ENCODE results near the gene CDH22.

Gene CDH22

DNA sequence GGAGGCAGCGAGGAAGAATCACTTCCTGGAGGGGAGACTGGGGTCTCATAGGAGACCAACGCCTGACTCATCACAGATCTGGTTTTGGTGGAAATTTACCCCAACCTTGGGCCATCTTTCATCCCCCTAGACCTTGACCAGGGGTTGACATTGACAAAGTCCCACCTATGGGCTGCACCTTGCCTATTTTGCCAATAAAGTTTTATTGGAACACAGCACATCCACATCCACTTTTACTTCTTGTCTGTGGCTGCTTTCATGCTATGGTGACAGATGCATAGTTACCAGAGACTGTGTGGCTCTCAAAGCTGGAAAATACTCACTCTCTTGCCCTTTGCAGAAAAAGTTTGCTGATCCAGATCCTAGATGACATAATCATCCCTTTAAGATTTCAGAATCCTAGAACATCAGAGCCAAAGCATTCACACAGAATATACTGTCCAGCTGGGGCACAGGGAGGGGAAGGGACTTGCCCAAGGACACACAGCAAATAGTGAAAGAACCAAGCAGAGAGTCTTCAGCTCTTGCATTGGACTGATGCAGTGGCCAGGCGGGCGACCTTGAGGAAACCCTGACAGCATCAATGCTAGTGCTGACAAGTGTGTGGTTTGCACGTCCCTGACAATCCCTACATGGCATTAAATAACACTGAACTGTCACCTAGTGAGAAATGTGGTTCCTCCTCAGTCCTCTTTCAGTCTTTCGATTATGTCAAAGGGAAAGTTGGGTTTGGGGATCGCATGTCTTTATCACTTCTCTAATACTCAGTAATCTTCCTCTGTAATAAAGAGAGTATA, 149.0 kb downstream of the CDH22 start:
- no peak for DNase-seq

DNA sequence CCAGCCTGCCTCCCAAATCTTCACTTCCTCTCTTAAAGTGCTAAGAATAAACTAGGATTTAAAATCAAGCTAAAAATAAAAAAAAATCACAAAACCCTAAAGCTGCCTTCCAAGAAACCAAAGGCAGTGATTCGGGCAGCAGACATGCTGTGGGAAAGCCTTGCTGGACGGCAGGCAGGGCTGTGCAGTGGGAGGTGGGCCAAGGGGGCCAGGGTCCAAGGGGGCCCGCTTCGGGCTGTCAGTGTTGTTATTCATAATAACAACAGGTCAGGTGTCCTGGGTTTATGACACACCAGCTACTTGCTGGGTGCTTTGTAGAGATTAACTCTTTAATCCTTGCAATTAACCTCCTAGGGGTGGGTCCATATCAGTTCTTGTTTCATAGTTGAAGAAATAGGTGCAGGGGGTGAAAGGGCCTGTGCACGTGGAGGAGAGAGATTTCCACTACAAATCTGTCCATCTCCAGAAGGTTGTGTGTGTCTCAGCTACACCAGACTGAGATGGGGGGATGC, 149.8 kb downstream of the CDH22 start:
- no peak for DNase-seq

DNA sequence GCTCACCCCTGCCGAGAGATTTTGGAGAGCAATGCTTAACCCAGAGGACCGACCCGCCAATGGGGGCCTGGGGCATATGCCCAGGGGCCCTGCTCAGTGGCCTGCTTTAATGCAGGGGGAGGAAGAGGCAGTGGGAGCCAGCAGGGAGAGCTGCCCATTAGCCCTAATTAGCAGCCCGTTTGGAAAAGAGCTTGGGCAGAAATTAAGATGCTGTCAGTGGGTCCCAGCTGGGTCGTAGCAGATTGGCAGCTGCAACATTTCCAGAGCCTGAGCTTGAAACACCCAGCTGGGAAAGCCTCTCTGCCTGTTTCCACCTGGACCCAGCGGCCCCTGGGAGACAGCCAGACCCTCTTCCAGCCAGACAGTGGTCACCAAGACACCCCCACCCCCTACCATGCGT, 150.7 kb downstream of the CDH22 start:
- DNase-seq = no peak

DNA sequence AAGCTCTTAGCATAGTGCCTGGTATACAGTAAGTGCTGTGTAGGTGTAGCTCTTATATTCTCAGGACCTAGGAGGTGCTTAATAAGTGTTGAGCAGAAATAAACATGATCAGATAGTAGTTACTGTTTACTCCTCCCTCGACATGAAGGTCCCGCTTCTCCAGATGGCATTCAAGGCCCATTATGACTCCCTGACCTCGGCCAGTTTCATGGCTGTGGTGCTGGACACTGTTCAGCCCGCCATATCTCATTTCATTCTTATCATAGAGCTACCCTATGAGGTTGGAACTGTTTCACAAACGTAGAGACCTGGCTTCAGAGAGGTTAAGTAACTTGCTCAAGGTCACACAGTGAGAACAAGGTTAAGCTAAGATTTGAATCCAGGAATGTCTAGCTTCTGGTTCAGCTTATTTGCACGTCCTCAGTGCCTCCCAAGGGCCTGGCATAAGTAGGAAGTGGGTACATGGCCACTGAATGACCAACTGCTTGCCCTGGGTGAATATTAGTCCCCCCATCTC, 151.2 kb downstream of the CDH22 start:
- no peak for DNase-seq

DNA sequence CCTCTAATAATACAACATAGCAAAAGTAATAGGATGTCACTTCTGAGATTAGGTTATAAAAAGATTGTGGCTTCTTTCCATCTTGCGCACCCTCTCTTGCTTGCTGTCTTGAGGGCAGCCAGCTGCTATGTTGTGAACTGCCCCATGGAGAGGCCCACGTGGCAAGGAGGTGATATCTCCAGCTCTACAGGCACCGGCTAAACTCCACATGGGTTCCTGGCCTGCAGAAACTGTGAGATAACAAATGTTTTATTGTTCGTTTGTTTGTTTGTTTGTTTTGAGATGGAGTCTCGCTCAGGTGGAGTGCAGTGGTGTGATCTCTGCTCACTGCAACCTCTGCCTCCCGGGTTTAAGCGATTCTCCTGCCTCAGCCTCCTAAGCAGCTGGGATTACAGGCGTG, 152.2 kb downstream of the CDH22 start:
- DNase-seq = no peak

DNA sequence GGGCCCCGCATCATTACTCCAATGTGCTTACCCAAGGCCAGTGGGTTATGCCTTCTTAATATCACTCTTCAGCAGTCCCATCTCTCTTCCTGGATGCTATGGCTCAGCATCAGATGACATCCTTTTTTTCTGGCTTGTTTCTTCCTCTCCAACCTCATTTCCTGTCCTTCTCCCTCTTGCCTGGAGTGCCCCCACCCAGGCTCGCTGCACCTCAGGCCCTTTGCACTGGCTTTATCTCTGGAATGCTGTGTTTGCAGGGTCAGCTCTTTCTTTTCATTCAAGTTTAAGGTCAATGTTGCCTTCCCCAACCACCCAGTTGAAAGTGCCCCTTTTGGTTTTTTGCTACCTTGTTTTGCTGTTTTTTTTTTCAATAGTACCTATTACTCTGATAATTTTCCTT, 153.5 kb downstream of the CDH22 start:
- DNase-seq = no peak

DNA sequence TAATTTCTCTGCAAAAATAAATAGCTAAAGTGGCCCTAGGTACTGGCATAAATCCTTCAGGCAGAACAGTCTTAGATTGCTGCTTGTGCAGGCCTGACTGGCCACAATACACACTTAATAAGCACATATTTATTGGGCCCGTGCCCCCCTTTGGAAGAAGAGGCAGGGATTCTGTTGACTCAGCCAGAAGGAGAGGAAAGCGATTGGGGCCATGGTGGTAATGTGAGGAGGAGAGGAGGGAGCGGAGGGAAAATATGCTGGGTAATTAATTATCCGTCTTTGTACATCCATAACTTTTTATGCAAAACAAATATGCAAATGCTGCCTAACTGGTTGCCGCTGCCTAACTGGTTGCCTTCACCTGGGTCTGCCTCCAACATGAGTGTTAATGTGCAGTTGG, 154.0 kb downstream of the CDH22 start:
- DNase-seq = no peak

DNA sequence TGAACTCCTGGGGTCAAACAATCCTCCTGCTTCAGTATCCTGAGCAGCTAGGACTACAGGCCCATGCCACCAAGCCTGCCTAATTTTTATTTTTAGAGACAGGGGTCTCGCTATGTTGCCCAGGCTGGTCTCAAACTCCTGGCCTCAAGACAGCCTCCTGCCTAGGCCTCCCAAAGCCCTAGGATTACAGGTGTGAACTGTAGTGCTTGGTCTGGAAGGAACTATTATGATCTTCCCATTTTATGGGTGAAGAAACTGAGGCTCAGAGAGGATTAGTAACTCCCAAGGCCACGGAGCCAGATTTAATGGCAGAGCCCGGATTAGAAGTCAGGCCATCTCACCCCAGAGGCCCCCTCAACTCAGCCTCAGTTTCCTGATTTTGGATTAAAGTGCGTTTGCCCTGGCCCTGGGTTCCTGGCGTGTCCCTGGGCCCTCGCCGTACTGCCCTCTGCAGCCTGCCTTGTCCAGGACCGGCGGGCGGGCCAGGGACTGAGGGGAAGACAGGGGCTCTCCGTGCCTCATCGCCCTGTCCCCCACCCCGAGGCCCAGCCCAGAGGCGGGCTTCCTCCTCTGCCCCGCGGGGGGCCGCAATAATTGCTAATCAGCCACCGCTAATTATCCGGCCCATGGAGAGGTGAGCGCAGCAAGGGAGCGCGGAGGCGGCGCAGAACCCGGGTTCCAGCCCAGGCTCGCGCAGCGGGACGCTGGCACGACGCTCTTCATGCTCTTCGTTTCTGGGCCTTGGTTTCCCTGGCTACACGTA, 155.3 kb downstream of the CDH22 start:
- no peak for DNase-seq

DNA sequence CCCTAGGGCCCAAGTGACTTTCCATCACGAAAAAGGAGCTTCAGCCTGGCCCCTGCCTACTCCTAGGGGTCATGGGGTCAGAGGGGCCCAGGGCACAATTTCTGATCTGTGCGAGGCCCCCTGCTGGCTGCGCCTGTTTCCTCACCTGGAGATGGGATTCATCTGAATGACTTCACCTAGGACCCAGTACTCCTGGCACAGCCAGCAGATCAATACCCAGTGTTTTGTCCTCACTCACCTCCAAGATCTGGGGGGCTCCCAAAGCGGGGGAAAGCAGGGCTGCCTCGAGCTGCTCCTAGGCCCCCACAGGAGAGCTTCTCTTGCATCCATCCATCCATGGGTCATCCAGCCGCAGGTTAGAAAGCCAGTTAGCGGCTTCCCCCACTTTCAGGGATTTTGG, 156.4 kb downstream of the CDH22 start:
- peak; percentile 65 for DNase-seq

DNA sequence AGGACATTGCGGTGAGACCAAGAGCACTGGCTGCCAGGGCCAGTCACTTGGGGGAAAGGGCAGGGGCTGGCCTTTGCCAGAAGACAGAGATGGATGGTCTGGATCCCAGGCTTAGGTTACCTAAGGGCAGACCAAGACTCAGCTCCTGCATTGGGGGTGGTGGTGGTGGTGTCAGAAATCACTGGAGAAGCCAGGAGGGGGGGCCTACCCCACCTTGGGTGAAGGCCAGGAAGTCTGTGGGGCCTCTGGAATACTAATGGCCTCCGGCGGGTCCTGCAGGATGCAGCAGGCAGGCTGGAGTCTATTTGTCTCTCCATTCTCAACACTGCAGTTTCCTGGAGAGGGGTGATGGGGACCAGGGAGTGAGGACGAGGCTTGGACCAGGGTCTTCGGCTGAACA, 157.4 kb downstream of the CDH22 start:
- no peak for DNase-seq

DNA sequence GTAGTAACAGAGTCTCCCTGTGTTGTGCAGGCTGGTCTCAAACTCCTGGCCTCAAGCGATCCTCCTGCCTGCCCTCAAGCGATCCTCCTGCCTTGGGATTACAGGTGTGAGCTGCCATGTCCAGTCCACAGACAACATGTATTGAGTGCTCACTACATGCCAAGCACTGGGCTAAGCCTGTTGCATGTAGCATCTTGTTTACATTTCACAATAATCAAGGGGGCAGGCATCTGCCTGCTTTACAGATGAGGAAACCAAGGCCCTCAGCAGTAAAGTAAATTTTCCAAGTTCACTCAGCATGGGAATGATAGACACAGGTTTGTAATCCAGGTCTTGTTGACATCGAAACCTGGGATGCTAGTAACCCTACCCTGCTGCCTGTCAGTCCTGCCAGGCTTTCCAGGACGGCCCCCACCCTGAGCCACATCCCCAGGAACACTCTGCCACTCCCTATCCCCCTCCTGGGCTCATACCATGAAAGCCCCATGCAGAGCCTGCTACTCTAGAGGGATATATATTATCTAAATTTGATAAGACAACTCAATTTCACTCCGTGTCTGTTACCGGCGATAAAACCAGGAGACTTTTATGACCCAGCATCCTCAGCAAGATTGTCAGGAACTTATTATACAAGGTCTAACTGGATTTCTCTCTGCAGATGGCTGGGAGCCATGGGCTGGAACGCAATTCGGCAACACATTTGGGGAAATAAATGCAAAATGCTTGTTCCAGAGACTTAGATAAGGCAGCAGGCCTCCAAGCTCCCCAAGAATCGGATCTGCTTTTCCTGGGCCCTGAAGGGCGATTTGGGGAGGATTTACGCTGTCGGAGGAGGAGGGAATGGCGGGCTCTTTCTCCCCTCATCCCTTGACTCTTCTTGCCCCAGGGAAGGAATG, 159.7 kb downstream of the CDH22 start:
- DNase-seq = no peak

DNA sequence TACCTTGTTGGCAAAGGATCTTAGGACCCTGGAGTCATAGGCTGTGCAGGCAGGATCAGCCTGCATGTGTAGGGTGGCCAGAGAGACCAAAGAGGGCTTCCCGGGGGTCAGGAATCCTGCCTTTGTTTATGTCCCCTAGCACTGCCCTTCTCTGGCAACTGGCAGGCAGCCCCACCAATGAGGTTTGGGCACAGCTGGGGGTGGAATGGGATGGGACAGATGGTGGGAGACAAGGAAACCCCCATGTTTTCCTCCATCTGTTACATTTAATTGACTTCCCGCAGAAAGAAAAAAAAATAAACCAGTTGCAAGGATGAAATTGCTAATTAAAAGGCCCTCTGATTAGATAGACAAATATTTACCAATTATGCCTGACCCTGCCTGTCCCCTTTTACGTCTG, 162.6 kb downstream of the CDH22 start:
- no peak for DNase-seq

DNA sequence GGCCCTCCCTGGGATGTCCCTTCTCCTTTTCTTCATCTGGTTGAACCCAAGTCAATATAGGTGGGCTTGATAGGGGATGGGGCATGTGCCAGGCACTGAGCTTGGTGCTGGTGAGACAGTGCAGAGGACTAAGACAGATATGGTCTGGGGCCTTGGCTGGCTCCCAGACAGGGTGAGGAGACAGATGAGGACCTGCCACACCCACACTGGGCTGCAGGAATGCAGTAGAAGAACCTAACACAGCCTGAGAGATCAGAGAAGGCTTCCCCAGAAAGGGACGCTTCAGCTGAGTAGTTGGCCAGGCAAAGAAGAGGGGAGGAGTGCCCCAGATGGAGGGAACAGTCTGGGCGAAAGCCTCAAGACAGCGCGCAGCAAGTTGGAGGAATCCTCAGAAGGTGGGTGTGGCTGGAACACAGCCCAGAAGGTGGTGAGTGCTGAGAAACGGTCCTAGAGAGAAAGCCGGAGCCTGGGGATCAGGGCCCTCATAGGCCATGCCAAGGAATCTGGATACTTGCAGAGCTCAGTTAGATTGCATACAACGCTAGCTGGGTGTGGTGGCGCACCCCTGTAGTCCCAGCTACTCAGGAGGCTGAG, 163.8 kb downstream of the CDH22 start:
- DNase-seq = no peak

DNA sequence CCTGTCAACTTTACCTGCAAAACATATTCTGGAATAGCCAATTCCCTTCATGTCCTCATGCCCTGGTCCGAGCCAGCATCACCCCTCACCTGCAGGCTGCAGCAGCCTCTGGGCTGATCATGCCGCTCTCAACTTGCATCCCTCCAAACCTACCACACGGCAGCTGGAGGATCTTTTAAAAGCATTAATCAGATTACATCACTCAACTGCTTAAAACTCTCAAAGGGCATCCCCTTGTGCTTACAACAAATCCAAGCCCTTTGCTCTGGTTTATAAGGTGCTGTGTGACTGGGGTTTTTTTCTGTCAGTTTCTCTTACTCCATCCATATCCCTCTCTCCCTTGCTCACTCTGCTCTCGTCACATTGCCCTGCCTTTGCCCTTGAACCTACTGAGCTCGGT, 166.2 kb downstream of the CDH22 start:
- DNase-seq = no peak

DNA sequence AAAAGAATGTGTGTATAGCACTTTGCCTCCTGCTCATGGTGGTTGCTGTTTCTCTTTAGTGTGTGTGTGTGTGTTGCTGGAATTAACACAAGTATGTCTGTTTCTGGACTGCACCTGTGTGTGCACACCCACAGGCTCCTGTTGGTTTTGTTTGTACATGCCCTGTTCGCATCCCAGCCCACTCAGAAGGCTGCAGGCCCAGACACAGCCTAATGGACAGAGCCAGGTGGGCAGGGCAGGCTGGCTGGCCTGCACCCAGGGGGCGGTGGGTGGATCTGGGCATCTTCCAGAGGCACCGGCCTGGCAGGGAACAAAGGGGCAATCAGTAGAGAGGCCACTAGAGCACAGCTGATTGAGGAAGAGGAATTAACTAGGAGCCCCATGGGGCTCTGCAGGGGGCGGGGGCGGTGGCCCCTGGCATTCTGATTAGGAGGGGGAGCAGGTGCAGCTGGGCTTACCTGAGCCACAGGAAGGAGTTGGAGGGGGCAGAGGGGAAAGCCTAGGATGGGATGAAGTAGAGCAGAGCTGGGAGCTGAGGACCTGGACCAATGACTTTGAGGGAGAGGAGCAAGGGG, 168.3 kb downstream of the CDH22 start:
- no peak for DNase-seq

DNA sequence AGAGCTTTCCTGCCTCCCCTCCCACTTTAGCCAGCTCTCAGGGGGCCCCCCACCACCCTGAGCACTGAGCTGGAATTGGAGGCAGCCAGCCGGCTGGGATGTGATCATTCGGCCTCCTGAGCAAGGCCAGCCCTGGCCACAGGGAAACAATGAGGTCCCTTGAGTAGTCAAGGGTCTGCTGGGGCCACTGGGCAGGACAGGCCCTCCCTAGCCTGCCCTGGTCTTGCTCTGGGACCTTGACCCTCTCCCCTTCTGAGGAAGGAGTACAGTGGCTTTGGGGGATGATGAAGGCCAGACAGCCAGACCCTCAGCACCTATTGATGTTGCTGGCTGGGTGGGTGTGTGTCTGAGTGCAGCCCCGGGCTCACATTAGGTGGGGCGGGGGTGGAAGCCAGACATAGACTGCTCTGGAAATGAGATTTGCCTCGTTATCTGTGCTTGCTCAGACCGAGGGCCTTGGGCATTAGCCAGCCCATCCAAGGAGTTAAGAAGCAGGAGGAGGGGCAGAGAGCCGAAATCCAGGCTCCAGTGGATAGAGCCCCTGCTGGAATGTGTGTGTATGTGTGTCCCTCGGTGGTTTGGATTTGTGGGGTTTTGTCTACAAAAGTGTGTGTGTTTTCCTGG, 168.9 kb downstream of the CDH22 start:
- no peak for DNase-seq

DNA sequence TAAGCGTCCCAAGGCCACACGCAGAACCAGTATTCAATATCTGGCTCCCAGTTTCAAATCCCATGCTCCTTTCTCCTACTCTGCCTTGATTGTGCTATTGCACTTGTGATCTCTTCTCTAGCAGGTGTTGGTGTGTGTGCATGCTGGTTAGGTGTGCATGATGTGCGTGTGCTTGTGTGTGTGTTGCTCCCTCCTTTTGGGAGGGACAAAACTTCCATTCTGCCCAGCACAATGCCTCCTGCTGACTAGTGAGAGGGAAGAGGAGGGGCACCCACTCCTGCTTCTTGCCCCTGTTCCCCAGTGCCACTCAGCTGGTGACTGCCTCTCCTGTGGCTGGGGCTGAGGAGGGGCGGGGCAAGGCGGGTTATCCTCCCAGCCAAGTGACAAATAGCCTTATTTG, 170.5 kb downstream of the CDH22 start:
- DNase-seq = no peak

DNA sequence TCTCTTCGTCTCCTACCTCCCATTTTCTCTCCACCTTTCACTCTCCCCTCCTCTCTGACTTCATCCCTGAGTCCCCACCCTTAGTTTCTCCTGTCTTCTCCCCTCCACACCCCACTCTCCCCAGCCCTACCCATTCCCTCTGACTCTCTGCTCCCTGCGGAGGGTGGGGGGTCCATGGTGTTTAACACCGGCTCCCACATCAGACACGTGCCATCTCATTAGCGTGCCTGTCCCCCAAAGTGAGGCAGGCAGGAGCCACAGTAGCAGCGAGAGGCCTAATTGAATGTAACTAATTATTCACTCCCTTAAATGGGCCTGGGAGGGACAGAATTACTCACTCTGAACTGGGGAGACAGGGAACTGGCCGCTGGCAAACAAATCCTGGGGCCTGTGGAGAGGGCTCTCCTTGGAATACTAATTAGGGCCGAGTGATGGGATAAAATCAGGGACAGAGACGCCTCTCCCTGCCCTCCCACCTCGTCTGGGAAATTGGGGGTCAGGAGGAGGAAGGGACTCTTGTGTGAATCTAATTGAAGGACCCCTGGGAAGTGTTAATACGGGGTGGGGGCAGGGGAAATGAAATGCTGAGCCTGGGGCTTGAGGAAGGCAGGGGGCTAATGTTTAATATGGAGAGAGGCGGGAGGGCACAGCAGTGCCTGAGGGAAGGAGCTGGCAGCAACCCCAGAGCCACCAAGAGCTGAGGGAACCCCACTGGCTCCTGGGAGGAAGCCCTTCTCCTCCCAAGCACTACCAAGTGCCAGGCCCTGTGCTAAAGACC, 172.3 kb downstream of the CDH22 start:
- no peak for DNase-seq

DNA sequence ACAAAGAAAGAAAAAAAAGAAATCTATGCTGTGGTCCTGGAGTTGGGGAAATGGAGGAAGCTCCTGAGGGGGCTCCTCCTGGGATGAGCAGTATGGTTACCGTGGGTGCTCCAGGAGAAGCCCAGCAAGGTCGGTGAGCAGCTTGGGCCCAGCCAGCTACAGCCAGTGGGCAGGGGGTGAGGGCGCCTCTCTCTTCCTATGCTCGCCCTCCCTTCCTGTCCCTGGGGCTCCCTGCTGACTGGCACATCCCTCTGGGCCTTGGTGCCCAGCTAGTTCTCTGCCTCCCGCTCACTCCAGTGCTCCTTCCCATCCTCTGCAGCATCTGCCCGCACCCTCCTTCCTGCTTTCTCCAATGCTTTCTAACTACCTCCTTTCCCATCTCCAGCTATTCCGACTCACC, 173.6 kb downstream of the CDH22 start:
- no peak for DNase-seq

DNA sequence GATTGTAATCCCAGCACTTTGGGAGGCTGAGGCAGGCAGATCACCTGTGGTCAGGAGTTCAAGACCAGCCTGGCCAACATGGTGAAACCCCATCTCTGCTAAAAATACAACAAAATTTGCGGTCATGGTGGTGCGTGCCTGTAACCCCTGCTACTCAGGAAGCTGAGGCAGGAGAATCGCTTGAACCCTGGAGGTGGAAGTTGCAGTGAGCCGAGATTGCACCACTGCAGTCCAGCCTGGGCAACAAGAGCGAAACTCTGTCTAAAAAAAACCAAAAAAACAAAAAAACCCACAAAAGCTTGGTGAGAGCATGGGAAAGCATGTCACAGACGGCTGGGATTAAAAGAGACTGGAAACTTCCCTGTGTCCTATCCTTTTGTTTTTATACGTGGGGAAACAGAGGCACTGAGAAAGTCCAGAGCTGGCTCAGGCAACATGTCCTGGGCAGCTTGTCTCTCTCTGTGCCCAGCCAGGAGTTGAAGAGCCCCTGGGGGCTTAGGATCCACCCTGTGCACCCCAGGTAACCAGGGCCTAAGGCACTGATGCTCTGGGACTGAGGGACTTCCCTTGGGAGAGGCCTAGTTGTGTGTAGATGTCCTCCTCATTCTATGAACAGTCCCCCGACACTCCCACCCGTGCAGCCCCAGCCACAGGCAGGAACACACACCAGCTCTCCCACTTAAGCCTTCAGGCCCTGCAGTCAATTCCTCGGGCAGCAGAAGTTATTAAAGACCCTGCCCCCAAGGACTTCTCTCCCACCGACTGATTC, 174.2 kb downstream of the CDH22 start:
- no peak for DNase-seq
